ENCODE measurements around the gene CREB5.
"Not testable (repeated sequence)": the region's sequence is repeated elsewhere in the genome, so short reads cannot be mapped to it uniquely, and the experiment has no call there.

The CREB5 gene

DNA sequence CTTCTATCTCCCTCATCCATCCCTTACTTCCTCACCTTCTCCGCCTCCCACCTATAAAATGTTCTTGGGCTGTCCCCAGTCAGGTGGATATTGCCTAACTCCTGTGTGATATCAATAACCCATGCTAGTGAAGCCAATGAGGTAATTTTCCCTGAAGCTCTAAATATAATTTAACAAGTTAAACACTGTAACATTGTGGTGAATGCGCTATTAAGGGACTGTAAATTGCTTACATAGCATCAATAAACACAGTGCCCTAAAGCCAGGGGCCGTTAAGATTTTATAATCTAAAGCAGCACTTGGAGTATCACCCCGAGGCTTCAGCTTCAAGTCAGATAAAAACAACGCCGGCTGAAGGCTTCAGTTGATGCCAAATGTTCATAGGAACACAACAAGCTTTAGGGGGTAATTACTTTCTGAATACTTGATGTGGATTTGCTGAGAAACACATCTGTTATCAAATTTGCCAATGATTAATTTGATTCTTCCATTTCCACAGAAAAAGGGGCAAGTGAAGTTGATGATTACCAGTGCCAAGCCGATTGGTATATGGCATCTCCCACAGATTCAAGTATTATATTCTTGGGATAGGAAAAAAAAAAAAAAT is 138.4 kb downstream of the CREB5 start:
- DNase-seq (ENCODE audit: low spot score), result no peak

DNA sequence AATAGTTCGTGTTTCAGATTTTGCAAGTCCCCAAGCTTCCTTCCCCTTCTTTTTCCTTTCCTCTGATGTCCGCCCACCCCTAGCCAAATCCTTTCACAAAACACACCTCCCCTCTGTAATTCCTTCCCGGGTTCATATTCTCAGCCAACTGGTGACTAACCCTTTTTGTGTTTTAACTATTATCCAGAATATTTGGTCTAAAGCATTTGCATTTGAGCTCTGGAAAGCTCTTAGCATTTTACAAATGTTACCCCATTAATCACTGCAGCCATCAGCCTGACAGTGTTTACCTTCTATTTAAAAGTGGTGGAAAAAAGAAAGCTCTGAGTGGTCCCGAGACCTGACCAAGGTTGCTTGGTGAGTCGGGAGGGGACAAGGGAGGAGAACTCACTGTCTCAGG is 139.0 kb downstream of the CREB5 start:
- DNase-seq (ENCODE audit: low spot score), result no peak

- not testable (repeated sequence) for DNase-seq (ENCODE audit: low spot score)
Observed at GRCh38 chr7:28551766-28552165, 139.4 kb downstream of the CREB5 start.

DNA sequence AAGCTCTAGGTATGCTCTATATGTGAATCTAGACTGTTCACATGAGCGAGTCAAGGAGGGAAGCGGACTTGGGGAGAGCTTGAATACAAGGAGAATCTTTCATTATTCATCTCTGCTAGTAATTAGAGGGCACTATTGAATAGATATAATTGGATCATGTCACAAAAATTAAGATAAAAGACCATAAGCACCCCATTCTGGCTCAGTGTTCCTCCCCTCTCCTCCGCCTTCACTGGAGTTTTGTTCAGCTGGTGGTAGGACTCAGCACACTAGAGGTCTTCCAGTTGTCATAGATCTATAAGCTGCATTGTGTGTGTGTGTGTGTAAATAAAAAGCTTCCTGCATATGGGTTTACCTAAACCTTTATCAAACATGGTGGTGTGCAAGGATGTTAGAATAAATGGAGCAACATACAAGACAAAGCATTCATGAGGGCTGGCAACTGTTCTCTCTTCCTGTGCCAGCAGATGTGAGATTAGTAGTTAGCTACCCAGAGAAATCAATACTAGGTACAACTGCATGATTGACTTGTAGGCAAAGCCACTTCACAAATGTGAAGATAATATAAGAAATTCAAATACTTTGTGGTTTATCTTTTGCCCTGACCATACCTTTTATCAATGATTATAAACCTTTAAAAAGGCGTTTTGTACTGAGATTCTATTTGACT is 142.6 kb downstream of the CREB5 start:
- no peak for DNase-seq (ENCODE audit: low spot score)

DNA sequence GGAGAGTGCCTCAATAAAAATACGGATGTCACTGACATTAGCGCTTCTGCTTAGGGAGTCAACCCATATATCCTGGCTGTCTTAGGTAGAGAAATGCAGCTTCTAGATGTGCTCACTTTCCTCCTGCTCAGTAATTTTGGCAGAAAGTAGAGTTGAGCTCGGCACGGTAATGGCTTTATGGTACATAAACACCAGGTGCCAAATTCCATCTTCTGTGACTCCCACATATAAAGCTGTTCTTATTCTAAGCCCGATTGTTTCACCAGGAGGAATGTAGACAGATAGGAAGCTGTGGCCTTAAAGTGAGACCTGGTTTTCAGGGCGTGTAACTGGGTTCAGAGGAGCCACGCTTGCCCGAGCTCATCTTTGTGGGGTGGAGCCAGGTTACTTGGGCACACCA is 143.7 kb downstream of the CREB5 start:
- no peak for DNase-seq (ENCODE audit: low spot score)

GRCh38 chr7:28556671-28557070 is 144.4 kb downstream of the CREB5 start:
- DNase-seq (ENCODE audit: low spot score), result no peak

GRCh38 chr7:28558236-28558635 is 145.9 kb downstream of the CREB5 start:
- DNase-seq (ENCODE audit: low spot score), result no peak

GRCh38 chr7:28560767-28561166 is 148.4 kb downstream of the CREB5 start:
- no peak for DNase-seq (ENCODE audit: low spot score)

DNA sequence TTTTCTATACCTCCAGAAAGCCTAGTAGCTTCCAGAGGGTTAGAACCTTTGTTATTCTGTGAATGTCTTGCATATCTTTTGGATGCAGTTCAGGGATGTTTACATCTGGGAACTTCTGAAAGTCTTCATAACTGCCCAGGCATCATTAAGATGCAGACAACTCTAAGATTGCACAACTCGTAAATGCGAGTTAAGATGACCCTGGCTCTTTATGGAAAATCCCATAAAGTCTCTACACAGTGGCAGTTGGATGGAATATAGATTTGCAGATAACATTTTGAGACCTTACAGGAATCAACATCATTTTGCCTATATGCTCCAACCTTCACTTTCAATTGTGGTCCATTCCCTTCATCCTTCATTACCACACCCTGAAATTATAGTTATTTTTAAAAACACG is 151.7 kb downstream of the CREB5 start:
- DNase-seq (ENCODE audit: low spot score), result no peak

DNA sequence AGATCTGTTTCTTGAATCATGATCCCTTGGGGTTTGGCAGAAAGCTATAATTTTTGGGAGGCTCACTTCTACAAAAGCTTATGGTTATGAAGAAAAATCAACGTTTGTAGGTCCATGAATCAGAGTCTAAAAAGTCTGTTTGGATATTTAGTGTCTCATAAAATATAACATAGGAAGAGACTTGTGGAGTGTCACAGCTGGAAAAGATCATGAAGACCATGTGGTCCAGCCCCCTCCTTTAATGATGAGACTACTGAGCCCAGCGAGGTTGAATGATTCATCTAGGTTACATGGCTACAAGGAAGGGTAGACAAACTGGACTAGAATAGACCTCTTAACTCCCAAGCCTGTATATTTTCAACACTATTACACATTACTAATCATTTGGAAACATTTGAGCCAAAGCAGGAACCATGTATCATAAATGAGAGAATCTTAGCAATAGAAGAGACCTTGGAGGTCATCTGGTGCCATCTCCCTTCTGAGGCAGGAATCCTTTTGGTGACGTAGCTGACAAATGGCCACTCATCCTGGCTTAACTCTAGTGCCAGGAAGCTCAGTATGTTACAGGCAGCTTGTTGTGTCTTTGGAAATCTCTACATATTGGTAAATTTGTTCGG is 152.5 kb downstream of the CREB5 start:
- DNase-seq (ENCODE audit: low spot score), result no peak

DNA sequence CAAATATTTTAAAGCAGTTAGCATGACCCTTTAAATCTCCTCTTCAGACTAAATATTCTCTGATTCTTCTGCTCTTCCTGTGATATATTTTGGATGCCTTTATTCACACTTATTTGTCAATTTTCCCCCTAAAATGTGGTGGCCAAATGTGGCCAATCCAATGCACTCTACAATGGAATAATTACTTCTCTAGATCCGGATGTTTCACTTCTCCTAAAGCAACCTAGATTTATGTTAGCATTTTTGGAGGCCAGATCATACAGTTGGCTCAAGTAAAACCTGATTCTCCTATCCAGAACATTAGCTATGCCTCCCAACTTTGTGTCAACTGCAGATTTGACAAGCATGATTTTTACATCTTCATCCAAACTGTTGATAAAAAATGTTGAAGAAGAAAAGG is 153.7 kb downstream of the CREB5 start:
- DNase-seq (ENCODE audit: low spot score), result no peak

- DNase-seq (ENCODE audit: low spot score), result no peak
Observed at GRCh38 chr7:28570113-28570969, 158.0 kb downstream of the CREB5 start.

DNA sequence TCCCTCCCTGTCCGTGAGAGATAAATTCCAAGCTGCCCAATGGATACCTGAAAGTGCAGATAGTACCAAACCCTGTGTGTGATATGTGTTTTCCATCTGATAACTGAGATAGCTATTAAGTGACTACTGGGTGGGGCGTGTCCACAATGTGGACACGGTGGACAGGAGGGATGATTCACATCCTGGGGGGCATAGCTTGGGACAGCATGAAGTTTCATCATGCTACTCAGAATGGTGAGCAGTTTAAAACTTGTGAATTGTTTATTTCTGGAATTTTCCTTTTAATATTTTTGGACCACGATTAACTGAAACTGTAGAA is 158.6 kb downstream of the CREB5 start:
- DNase-seq (ENCODE audit: low spot score), result peak; percentile 37

GRCh38 chr7:28571405-28571804 is 159.1 kb downstream of the CREB5 start:
- no peak for DNase-seq (ENCODE audit: low spot score)

DNA sequence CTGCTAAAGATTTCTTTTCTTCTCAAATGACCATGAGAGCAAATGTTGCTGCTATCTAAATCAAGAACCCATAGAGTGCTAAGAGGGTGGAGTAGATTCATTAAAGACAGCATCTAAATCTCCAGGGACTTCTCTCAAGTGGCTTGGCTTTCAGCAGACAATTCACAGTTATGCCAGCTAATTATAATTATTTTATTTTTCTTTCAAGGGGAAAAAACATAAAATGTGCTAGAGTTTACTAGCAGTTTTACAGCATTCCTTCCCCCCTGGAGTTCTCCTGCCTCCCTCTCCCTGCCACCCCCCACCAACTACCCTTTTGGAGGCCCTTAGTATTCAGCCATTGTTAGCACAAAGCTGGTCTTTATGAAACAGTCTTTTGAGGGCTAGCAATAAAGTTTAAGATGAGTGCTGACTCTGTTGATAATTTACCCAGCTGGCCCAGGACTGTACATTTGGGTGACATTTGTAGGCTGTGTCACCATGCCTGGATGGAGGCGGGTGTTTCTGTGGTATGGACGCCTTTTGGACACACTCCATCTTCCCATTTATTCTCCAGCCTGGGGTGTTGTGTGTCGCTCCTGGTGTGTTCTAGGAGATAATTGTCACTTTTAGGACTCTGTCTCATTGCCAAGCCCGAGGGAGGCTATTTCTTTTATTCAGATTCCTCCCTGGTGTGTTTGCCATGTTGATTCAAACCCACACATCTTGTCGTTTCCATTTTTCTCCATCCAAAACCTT is 160.2 kb downstream of the CREB5 start:
- no peak for DNase-seq (ENCODE audit: low spot score)

GRCh38 chr7:28573059-28573553 is 160.8 kb downstream of the CREB5 start:
- no peak for DNase-seq (ENCODE audit: low spot score)

DNA sequence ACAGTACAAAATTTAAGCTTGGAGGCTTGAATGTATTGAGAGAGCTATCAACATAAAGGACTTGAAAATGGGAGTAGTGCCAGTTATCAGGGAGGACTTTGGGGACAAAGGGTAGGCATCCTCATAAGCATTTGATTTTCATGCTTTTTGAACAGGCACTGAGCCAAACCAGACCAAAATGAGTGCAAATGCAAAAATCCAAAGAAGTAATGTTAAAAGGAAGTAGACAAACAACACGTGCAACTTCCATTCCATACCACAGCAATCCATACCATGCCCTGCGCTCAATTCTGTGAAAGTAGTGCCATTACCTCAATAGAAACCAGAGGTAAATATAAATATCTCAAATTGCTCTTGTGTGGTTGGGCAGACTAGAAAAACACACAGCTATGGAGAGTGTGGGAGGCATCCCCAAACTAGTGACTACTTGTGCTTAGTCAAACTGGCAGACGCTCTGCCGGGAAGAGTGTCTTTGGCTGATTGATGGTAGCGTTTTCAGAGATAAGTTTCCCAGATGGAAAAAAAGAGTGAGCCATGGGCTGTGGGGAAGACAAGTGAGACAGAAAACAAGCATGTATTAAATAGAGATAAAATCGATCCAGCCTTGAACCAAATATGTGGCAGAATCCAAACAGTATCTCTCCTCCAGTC is 161.5 kb downstream of the CREB5 start:
- no peak for DNase-seq (ENCODE audit: low spot score)

DNA sequence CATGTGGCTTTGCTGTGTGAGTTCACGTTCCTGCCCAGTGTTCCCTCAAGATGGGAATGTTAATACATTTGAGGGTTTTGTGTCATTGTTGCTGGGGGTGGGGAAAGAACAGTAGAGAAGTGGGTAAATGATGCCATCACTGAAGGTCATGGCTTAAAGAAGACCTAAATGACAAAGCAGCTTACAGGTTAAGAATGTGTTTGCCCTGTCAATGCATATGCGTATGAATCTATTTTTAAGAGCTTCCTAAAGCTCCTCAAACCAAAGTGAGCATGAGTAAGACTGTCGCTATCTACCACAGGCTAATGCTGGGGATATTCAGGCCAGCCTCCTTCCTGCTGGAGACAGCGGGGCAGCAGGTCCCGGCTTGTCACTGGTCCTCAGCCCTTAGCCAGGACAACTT is 162.9 kb downstream of the CREB5 start:
- no peak for DNase-seq (ENCODE audit: low spot score)

- DNase-seq (ENCODE audit: low spot score), result no peak
Observed at GRCh38 chr7:28576656-28577055, 164.3 kb downstream of the CREB5 start.

DNA sequence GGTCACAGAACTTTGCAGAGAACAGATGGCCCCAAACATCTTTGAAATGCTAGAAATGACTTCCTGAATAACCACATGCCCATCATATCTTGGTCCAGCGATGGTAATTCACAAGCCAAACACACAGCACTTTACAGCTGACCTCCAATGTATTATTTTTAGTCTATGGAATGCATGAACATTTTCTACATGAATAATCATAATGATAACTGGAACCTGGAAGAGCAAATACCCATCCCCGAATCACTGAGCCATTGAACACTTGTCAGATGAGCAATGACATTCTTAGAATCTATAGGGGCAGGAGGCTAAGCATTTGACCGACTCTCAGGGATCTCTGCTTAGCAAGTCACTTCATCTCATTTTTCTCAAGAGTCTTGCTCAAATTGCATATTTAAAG is 167.3 kb downstream of the CREB5 start:
- DNase-seq (ENCODE audit: low spot score), result no peak

DNA sequence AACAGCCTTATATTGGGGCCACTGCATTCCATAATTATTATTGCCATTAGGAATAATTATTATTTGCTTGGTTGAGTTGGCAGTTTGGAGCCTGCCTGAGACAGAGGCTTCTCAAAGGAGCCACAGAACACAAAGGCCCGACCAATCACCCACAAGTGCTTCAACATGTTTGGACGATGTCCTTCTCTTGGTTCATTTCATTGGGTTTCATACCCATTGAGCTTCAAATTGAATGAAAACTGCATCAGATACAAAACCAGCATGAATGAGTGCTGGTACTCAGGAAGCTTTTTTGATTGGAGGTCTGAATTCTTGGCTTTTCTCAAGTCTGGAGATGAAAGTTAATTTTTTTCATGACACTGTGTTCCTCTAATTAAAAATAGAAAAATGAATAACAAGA is 168.3 kb downstream of the CREB5 start:
- DNase-seq (ENCODE audit: low spot score), result no peak

- no peak for DNase-seq (ENCODE audit: low spot score)
Observed at GRCh38 chr7:28581351-28581750, 169.0 kb downstream of the CREB5 start.

Data from RKO (cell line).